CD8-positive, alpha-beta memory T cell (primary cell): ENCODE measurements around the gene NEUROG1. TPM values are rescaled to one million over a fixed set of nuclear protein-coding genes. Genes with fewer than 3 reads are reported as not detected.

Experiments used
- CTCF ChIA-PET: fragments of 350-600 bp; sonication (Branson Sonifier 250); formaldehyde crosslinking; loops from one replicate; lab custom pipeline; 2021; ENCODE audit warnings: antibody characterized with exemption; lab: Charles Lee
- POLR2A ChIA-PET: fragments of 350-600 bp; sonication (Branson Sonifier 250); formaldehyde crosslinking; loops from one replicate; lab custom pipeline; 2021; ENCODE audit warnings: antibody characterized with exemption; lab: Charles Lee
- DNase-seq, 5 donors: peaks; one replicate each; pipeline versions ENCODE4 v3.0.0 to v3.0.0-alpha.2; 2020 to 2022; ENCODE audit warnings: mixed read lengths in 1 of 5
- H3K27ac ChIP-seq: one replicate; pipeline ENCODE4 v1.7.0; 2013; ENCODE audit warnings: low read depth, mild to moderate bottlenecking, low read length, moderate library complexity
- H3K27me3 ChIP-seq: 2 replicates; pipeline ENCODE4 v1.7.0; 2013; ENCODE audit warnings: low read length, mild to moderate bottlenecking; ENCODE audit not compliant: insufficient read depth, poor library complexity, severe bottlenecking
- H3K36me3 ChIP-seq: 2 replicates; pipeline ENCODE4 v1.7.0; 2013; ENCODE audit warnings: mild to moderate bottlenecking, low read length, moderate library complexity; ENCODE audit not compliant: insufficient read depth
- H3K4me1 ChIP-seq: 2 replicates; pipeline ENCODE4 v1.7.0; 2013; ENCODE audit warnings: mild to moderate bottlenecking, low read length, moderate library complexity; ENCODE audit not compliant: insufficient read depth
- H3K4me3 ChIP-seq: 2 replicates; pipeline ENCODE4 v1.7.0; 2013; ENCODE audit warnings: mild to moderate bottlenecking, low read length
- H3K9me3 ChIP-seq: 2 replicates; pipeline ENCODE4 v1.7.0; 2013; ENCODE audit warnings: mild to moderate bottlenecking, low read length
- H3K27ac Mint-ChIP-seq, 8 donors: one replicate each; pipeline ENCODE4 v1.8.0; 2020 to 2021; ENCODE audit warnings: mixed read lengths in 8 of 8, mild to moderate bottlenecking in 6 of 8, inconsistent platforms in 3 of 8, moderate library complexity in 3 of 8
- H3K27me3 Mint-ChIP-seq, 2 donors: one replicate each; pipeline ENCODE4 v1.8.0; 2020 to 2021; ENCODE audit warnings: mixed read lengths in 2 of 2, mild to moderate bottlenecking in 1 of 2, moderate library complexity in 1 of 2
- H3K36me3 Mint-ChIP-seq, 3 donors: one replicate each; pipeline ENCODE4 v1.8.0; 2020 to 2021; ENCODE audit warnings: mixed read lengths in 3 of 3, inconsistent platforms in 1 of 3, mild to moderate bottlenecking in 1 of 3
- H3K4me1 Mint-ChIP-seq, 3 donors: one replicate each; pipeline ENCODE4 v1.8.0; 2020 to 2021; ENCODE audit warnings: mixed read lengths in 3 of 3, inconsistent platforms in 1 of 3, mild to moderate bottlenecking in 1 of 3
- H3K4me3 Mint-ChIP-seq, 7 donors: one replicate each; pipeline ENCODE4 v1.8.0; 2020 to 2021; ENCODE audit warnings: mixed read lengths in 7 of 7, mild to moderate bottlenecking in 6 of 7, moderate library complexity in 4 of 7, inconsistent platforms in 2 of 7
- H3K9me3 Mint-ChIP-seq, 5 donors: one replicate each; pipeline ENCODE4 v1.8.0; 2020 to 2022; ENCODE audit warnings: mixed read lengths in 5 of 5, mild to moderate bottlenecking in 3 of 5, moderate library complexity in 2 of 5, inconsistent platforms in 1 of 5
- polyA plus RNA-seq: library from polyadenylated mRNA; unstranded; fragments of 300-500 nt; fragmentation: Illumina TruSeq; gene quantifications from one replicate; pipeline ENCODE4 v1.2.3, GENCODE V29; 2021
- total RNA-seq, 2 experiments: library from RNA; stranded (reverse); gene quantifications; one replicate each; pipeline ENCODE4 v1.2.3, GENCODE V29; 2021

Gene NEUROG1
- total and polyA plus RNA-seq, 3 experiments from 2014 or later, result not detected

DNA sequence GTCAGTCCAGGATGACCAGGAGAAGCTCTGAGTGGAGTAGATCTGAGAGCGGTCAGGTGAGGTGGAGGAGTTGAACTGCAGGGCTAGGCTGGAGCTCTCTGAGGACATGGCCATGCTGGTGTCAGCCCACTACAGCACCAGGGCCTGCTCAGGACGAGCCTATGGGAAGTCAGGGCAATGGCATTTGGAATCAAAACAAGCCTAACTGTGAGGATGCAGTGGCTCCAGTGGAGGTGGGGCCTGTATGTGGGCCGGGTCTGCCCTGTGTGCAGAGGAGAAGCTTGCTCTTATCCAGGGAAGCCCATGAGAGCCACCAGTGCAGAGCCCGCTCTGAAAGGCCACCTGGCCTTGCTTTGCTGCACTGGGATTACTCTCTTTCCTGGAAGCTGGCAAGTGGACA is 31.9 kb upstream of the NEUROG1 start:
- ChIA-PET CTCF (interaction anchor here (1.6 to 4.9 kb wide), 3 partner anchors 10 to 105 kb away, joined by 6 to 47 read pairs (median 17); no protein-coding TSS in a partner anchor), POLR2A (no interaction called here)
- Histone ChIP-seq H3K27me3 (no peaks in the 10 kb centered on the region), H3K4me3 (no peak overlapping the region), H3K27ac (no peak overlapping the region), H3K4me1 (peaks cover 7% of the 10 kb centered on the region), H3K9me3 (no peaks in the 10 kb centered on the region), H3K36me3 (no peaks in the 10 kb centered on the region)
- H3K4me1 Mint-ChIP-seq, result peaks cover 2 to 12% (median 3%) of the 10 kb centered on the region in 3 donors
- DNase-seq, result no peak
- H3K9me3 Mint-ChIP-seq, result peaks cover 0 to 2% (median 0%) of the 10 kb centered on the region in 5 donors
- no peak overlapping the region for H3K27ac Mint-ChIP-seq
- peaks cover 7 to 23% of the 10 kb centered on the region in 2 donors for H3K27me3 Mint-ChIP-seq
- no peak overlapping the region for H3K4me3 Mint-ChIP-seq
- H3K36me3 Mint-ChIP-seq, result no peaks in the 10 kb centered on the region

DNA sequence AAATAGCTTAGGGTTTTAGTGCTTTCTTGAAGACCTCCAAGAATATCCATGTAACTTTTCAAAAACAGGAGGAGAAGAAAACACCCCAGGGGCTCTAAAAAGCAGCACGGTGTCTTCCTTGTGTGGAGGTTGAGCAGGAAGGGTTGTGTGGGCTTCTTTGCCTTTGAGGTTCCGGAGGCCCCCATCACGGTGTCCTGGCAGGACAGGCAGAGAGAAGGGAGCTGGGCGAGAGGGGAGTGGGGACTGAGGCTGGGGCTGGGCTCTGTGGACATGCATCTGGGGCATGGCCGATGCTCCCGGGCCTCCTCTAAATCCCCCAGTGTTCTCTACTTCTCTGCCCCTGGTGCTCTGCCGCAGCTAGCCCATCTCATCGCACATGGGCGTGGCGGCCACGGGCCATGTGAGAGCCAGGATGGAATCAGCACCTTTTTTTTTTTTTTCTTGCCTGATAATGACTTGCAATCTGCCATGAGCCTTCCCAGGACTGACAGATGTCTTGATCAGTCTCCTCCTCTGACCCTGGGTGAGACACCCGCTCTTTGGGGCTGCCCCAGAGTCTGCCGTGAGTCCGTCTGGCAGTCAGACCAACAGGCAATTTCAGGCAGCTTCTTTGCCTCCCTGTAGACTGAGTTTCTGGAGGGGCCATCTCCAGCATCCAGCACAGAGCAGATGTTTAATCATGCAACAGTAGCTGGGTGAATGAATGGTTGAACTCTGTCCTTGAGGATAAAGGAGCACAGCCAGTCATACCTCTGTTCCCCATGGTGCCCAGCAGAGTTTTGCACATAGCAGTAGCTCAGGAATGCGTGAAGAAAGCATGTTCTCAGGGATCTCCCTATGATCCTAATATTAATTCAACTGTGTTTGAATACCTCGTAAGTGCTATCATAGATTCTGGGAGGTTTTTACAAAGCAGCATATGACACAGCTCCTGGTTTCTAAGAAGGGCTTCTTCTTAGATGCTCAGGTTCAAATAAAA is 30.9 kb upstream of the NEUROG1 start:
- Mint-ChIP-seq H3K4me1 (peaks cover 2 to 12% (median 3%) of the 10 kb centered on the region in 3 donors), H3K36me3 (no peaks in the 10 kb centered on the region), H3K4me3 (no peak overlapping the region), H3K27ac (no peak overlapping the region), H3K9me3 (peaks cover 0 to 2% (median 0%) of the 10 kb centered on the region in 5 donors), H3K27me3 (peaks cover 4 to 17% of the 10 kb centered on the region in 2 donors)
- Histone ChIP-seq H3K27me3 (no peaks in the 10 kb centered on the region), H3K27ac (no peak overlapping the region), H3K4me1 (peaks cover 7% of the 10 kb centered on the region), H3K4me3 (no peak overlapping the region), H3K36me3 (no peaks in the 10 kb centered on the region), H3K9me3 (no peaks in the 10 kb centered on the region)
- ChIA-PET POLR2A (no interaction called here), CTCF (interaction anchor here (0.7 to 4.9 kb wide), 12 partner anchors 9 to 109 kb away, joined by 3 to 47 read pairs (median 6); no protein-coding TSS in a partner anchor)
- DNase-seq, result no peak

DNA sequence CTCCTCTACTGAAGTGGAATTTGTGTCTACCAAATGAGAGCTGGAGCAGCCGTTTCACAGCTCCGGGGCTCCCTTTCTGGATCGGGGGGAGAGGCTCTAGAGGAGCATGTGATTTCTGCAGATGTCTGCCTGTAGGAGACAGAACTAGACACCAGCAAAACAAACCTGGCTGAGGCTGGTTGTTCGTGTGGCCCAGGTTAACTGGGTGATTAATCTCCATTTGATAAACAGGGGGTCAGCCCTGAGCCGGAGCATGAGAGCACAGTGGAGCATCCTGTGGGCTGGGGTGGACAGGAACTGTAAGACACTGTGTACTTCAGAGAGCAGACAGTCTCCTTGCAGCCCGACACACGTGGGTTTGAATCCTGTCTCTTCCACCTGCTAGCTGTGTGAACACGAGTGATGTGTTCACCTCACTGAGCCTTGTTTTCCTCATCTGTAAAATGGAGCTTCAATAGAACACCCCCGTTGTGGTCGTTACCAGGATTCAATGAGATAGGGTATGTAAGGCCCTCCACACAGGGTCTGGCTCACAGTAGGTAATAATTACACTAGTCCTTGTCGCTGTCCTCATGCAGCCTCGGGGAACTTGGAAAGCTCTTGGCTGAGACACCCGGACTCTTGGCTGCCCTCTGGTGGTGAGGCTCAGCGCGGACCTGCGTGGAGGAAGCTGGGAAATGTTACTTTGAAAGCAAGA is 30.1 kb upstream of the NEUROG1 start:
- peak; percentile 14 to 67 (median 42) for DNase-seq

DNA sequence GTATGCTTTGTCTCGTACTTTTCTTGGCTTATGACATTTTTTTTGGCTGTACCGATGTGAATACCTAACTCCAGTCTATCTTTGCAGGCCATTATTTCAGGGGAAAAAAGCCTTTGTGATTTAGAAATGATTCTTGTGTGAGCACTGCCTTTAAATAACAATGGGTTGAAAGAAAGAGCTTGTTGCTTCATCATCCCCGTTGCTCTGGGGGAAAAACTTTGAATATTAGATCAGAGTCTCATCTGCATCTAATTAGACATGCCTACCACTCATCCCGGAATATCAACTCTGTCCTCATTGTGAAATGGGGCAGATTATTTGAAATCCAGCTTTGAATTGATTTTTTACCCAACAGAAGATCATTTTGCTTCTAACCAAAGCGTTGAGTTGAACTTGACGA is 29.5 kb upstream of the NEUROG1 start:
- DNase-seq, result no peak
- ChIA-PET POLR2A (no interaction called here), CTCF (interaction anchor here (1.2 to 4.9 kb wide), 6 partner anchors 11 to 108 kb away, joined by 4 to 47 read pairs (median 12); no protein-coding TSS in a partner anchor)
- Mint-ChIP-seq H3K36me3 (no peaks in the 10 kb centered on the region), H3K4me3 (no peak overlapping the region), H3K27me3 (peaks cover 4 to 17% of the 10 kb centered on the region in 2 donors), H3K4me1 (peaks cover 5 to 17% (median 8%) of the 10 kb centered on the region in 3 donors), H3K27ac (no peak overlapping the region), H3K9me3 (peaks cover 0 to 2% (median 0%) of the 10 kb centered on the region in 5 donors)
- no peak overlapping the region for H3K27ac ChIP-seq
- no peaks in the 10 kb centered on the region for H3K9me3 ChIP-seq
- H3K27me3 ChIP-seq, result no peaks in the 10 kb centered on the region
- H3K4me3 ChIP-seq, result no peak overlapping the region
- H3K36me3 ChIP-seq, result no peaks in the 10 kb centered on the region
- peaks cover 7% of the 10 kb centered on the region for H3K4me1 ChIP-seq

More for the DNA sequence above, 30.1 kb upstream of the NEUROG1 start:
- Mint-ChIP-seq H3K4me3 (no peak overlapping the region), H3K4me1 (peaks cover 3 to 14% (median 4%) of the 10 kb centered on the region in 3 donors), H3K27ac (no peak overlapping the region), H3K27me3 (peaks cover 4 to 17% of the 10 kb centered on the region in 2 donors), H3K36me3 (no peaks in the 10 kb centered on the region), H3K9me3 (peaks cover 0 to 2% (median 0%) of the 10 kb centered on the region in 5 donors)
- ChIA-PET CTCF (interaction anchor here (0.7 to 4.9 kb wide), 12 partner anchors 11 to 108 kb away, joined by 3 to 47 read pairs (median 6); no protein-coding TSS in a partner anchor), POLR2A (no interaction called here)
- H3K4me1 ChIP-seq, result peaks cover 7% of the 10 kb centered on the region
- no peak overlapping the region for H3K27ac ChIP-seq
- H3K4me3 ChIP-seq, result no peak overlapping the region
- H3K9me3 ChIP-seq, result no peaks in the 10 kb centered on the region
- H3K36me3 ChIP-seq, result no peaks in the 10 kb centered on the region
- H3K27me3 ChIP-seq, result no peaks in the 10 kb centered on the region

DNA sequence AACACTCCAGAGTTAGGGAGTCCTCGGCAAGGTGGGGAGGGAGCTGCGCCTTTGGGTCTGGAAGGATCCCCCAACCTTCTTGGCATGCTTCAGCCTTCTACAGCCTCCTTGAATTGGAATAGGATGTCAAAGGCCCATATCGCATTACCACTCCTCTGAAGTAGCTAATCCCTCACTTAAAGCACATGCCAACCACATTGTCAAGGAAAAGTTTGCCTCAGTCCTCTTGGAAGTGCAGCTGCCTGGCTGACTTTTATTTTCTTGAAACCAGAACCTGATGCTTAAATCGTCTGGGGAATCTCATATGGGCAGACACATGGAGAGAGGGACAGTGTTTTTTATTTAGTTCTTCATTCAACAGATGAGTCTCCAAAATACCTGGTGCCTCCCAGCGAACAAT is 28.6 kb upstream of the NEUROG1 start:
- no peak overlapping the region for H3K27ac Mint-ChIP-seq
- no peak overlapping the region for H3K4me3 Mint-ChIP-seq
- Histone ChIP-seq H3K4me3 (no peak overlapping the region), H3K9me3 (no peaks in the 10 kb centered on the region), H3K4me1 (peaks cover 7% of the 10 kb centered on the region), H3K27ac (no peak overlapping the region), H3K27me3 (no peaks in the 10 kb centered on the region), H3K36me3 (no peaks in the 10 kb centered on the region)
- peaks cover 5 to 17% (median 8%) of the 10 kb centered on the region in 3 donors for H3K4me1 Mint-ChIP-seq
- H3K27me3 Mint-ChIP-seq, result peaks cover 4 to 20% of the 10 kb centered on the region in 2 donors
- CTCF ChIA-PET, result interaction anchor here (0.7 to 4.9 kb wide), 2 partner anchors 11 to 12 kb away, joined by 3 to 47 read pairs; no protein-coding TSS in a partner anchor
- no peak for DNase-seq
- H3K36me3 Mint-ChIP-seq, result no peaks in the 10 kb centered on the region
- POLR2A ChIA-PET, result no interaction called here
- peaks cover 0 to 2% (median 0%) of the 10 kb centered on the region in 5 donors for H3K9me3 Mint-ChIP-seq

DNA sequence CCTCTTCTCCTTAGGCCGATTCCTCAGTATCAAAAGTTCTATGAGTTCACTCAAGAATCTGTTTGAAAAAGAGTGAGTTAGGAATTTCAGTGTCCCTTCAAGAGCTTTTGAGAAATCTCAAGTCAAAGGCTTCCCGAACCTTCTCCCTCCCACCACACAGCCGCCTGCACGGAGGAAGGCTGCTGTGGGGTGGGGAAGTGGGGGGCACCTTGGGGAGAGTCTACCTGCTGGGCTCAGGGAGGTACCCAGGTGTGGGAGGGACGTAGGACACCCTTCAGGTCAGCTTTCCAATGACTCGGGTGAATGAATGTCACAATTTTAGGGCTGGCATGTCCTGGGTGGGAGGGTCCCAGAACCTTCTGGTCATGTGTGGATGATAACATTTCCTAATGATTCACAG is 25.5 kb upstream of the NEUROG1 start:
- Mint-ChIP-seq H3K4me1 (peaks cover 5 to 10% (median 8%) of the 10 kb centered on the region in 3 donors), H3K36me3 (no peaks in the 10 kb centered on the region), H3K4me3 (no peak overlapping the region), H3K9me3 (peaks cover 0 to 4% (median 0%) of the 10 kb centered on the region in 5 donors), H3K27ac (no peak overlapping the region), H3K27me3 (peaks cover 14 to 36% of the 10 kb centered on the region in 2 donors)
- no peaks in the 10 kb centered on the region for H3K9me3 ChIP-seq
- no peaks in the 10 kb centered on the region for H3K27me3 ChIP-seq
- ChIA-PET POLR2A (no interaction called here), CTCF (interaction anchor here (0.6 to 1.5 kb wide), 6 partner anchors 8 to 99 kb away, joined by 3 to 7 read pairs (median 4); no protein-coding TSS in a partner anchor)
- no peak for DNase-seq
- peaks cover 4% of the 10 kb centered on the region for H3K4me1 ChIP-seq
- H3K4me3 ChIP-seq, result no peak overlapping the region
- H3K36me3 ChIP-seq, result no peaks in the 10 kb centered on the region
- no peak overlapping the region for H3K27ac ChIP-seq

DNA sequence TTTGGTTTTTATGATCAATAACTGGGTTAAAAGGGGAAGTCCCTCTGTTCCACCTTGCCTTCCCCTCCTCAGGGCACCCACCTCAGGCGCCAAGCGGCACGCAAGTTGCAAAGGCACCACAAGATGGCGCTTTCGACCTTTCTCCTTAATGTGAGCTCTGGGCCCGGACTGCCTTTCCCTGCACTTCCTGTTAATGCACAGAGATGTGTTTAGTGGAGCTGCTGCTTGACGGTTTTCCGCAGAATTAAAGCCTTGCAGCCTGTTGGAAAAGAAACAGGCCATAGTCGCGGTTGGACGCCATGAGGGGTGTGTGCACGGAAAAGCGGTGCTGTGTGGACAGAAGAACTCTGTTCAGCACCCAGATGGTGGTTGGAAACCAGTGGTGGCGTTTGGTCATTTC is 25.1 kb upstream of the NEUROG1 start:
- Histone ChIP-seq H3K4me3 (no peak overlapping the region), H3K27me3 (no peaks in the 10 kb centered on the region), H3K9me3 (no peaks in the 10 kb centered on the region), H3K27ac (no peak overlapping the region), H3K4me1 (no peaks in the 10 kb centered on the region), H3K36me3 (no peaks in the 10 kb centered on the region)
- Mint-ChIP-seq H3K9me3 (peaks cover 0 to 4% (median 0%) of the 10 kb centered on the region in 5 donors), H3K4me3 (no peak overlapping the region), H3K27ac (no peak overlapping the region), H3K27me3 (peaks cover 11 to 40% of the 10 kb centered on the region in 2 donors), H3K36me3 (no peaks in the 10 kb centered on the region), H3K4me1 (peaks cover 3 to 5% (median 5%) of the 10 kb centered on the region in 3 donors)
- DNase-seq, result peak in 4 of 5 donors; percentile 10 to 24 (median 20)
- CTCF ChIA-PET, result interaction anchor here (0.6 to 1.5 kb wide), 6 partner anchors 9 to 98 kb away, joined by 3 to 7 read pairs (median 4); no protein-coding TSS in a partner anchor
- POLR2A ChIA-PET, result no interaction called here
